Neural progenitor cell (in vitro differentiated cells): ENCODE data around the gene NOS1AP.

Source experiments
- EZH2 ChIP-seq: fragments of 200-600 bp; sonication (generic); IDR thresholded peaks from 2 replicates; pipeline ENCODE4 v1.6.1; 2017; ENCODE audit warnings: antibody characterized with exemption, mild to moderate bottlenecking, moderate library complexity
- EZH2phosphoT487 ChIP-seq: fragments of 200-600 bp; sonication (generic); IDR thresholded peaks from 2 replicates; pipeline ENCODE4 v1.6.1; 2017; ENCODE audit warnings: antibody characterized with exemption
- TF ChIP-seq, protein P1 (sequence below): fragments of 200-600 bp; sonication (generic); IDR thresholded peaks from 2 replicates; pipeline ENCODE4 v1.5.1; 2017; ENCODE audit warnings: antibody characterized with exemption, mild to moderate bottlenecking

DNA sequence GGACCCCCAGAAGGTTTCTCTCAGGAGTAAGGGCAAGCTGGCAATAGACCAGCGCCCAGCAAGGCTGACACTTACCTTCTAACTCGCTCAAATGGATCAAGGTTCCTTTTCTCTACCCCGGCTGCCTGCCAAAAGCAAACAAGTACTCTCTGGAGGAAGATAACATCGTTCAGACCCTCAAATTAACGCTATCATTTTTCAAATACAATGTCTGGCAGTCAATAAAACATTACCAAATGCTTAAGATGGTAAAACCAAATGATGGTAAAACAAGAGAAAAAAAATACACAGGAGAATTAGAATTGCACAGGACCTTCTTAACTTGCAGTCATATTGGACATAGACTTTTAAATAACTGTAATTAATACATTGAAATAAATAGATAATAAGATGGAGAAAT, 159.1 kb downstream of the NOS1AP start:
- no peak for TF ChIP-seq EZH2phosphoT487
- no peak for TF ChIP-seq EZH2
- TF ChIP-seq, protein P1, sequence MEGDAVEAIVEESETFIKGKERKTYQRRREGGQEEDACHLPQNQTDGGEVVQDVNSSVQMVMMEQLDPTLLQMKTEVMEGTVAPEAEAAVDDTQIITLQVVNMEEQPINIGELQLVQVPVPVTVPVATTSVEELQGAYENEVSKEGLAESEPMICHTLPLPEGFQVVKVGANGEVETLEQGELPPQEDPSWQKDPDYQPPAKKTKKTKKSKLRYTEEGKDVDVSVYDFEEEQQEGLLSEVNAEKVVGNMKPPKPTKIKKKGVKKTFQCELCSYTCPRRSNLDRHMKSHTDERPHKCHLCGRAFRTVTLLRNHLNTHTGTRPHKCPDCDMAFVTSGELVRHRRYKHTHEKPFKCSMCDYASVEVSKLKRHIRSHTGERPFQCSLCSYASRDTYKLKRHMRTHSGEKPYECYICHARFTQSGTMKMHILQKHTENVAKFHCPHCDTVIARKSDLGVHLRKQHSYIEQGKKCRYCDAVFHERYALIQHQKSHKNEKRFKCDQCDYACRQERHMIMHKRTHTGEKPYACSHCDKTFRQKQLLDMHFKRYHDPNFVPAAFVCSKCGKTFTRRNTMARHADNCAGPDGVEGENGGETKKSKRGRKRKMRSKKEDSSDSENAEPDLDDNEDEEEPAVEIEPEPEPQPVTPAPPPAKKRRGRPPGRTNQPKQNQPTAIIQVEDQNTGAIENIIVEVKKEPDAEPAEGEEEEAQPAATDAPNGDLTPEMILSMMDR: no peak
